ENCODE measurements around the gene TAOK2.

Gene TAOK2

GRCh38 chr16:29963021-29963743 is 10.5 kb upstream of the TAOK2 start:
- no peak for DNase-seq

DNA sequence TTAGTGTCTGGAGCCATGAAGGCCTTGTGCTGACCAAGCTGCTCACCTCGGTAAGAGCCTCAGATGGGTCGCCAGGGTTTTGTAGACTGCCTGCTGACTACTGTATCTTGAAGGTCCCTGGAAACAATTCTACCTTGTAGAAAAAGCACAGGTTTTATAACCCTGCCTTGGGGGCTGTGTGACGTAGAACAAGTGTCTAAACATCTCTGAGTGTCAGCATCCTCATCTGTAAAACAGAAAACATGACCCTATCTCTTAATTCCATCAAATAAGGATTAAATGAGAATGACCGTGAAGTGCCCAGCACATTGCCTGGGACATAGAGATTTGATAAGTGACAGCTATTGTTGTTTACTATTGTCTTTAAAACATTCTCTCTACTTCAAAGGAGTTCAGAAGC is 5.5 kb upstream of the TAOK2 start:
- no peak for DNase-seq

DNA sequence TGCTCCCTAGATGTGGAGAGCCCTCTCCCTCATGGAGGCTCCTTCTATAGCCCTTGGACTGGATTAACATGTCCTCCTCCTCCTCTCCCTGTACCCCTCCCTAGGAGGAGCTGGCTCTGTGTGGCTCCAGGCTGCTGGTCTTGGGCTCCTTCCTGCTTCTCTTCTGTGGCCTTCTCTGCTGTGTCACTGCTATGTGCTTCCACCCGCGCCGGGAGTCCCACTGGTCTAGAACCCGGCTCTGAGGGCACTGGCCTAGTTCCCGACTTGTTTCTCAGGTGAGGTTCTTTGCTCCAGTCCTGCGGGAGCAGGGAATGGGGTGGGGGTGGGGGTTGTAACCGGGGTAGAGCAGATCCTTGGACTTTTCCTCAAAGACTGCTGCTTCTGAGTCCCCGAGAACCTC is 2.4 kb upstream of the TAOK2 start:
- no peak for DNase-seq

DNA sequence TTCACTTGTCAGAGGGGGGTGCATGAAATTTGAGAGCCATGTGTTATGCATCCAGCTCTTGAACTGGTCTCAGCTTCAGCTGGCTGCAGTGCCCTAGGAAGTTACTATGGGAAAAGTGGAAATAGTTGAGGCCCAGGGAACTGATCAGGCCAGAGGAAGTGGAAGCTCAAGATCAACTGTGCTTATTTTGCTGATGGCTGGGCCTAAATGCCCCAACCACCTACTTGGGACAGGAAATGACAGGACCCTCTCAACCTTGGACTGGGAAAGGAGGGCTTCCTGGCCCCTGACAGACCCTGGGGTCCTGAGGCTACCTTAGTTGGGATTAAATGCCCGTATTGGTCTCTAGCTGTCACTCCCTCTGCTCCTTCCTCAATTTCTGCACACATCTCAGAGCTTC is 1.2 kb upstream of the TAOK2 start:
- no peak for DNase-seq

DNA sequence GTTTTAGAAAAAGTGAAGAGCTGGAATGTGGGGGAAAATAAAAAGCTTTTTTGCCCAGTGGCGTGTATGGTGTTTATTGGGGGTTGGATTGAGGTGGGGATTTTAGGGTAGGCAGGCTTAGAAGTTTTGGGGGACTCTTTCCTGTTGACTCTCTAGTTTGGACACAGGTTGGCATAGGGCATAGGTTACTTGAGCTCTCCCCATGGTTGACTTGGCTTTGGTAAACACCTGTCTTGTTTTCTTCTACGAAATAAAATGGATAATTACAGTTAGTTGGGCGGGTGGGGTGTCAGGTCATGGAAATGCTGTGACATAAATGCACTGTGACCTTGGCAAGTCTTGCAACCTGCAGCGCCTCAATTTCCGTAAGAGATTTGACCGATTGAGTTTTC is 680 bp upstream of the TAOK2 start:
- DNase-seq: no peak

DNA sequence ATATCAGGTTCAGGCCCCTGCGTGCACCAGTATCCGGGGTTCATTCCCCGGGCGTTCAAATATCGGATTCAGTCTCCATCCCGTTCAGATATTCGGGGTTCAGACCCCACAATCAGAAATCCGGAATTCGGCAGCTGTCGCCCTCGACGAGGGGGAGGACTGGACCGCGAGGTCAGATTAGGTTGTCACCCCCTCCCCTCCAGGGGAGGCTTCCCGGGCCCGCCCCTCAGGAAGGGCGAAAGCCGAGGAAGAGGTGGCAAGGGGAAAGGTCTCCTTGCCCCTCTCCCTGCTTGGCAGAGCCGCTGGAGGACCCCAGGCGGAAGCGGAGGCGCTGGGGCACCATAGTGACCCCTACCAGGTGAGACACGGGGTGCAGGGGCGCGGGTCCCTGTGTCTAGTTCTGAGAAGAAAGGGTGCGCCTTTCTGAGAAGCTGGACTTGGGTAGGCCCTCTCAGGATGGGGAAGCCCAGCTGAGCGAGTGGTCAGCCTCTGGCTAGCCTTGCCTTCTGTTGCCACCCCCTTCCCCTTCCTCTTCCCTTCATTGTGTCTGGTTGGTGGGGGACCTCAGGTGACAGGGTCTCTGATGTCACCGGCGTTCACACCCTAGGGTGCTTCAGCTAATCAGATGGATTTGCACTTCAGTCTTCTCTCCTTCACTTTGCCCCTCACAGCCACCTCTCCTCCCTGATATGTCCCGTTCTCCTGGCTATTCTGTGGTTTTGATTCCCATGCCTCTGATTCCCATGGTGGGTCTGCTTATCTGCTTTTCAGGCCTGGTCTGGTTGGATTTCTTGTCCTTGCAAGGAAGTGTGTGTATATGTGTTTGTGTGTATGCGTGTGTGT is 844 bp downstream of the TAOK2 start:
- DNase-seq: no peak

GRCh38 chr16:29975134-29975538 is 1.5 kb downstream of the TAOK2 start:
- DNase-seq: no peak

GRCh38 chr16:29975811-29976511 is 2.3 kb downstream of the TAOK2 start:
- DNase-seq: no peak

GRCh38 chr16:29977063-29977825 is 3.6 kb downstream of the TAOK2 start:
- DNase-seq: no peak

GRCh38 chr16:29978081-29978480 is 4.4 kb downstream of the TAOK2 start:
- DNase-seq: no peak

DNA sequence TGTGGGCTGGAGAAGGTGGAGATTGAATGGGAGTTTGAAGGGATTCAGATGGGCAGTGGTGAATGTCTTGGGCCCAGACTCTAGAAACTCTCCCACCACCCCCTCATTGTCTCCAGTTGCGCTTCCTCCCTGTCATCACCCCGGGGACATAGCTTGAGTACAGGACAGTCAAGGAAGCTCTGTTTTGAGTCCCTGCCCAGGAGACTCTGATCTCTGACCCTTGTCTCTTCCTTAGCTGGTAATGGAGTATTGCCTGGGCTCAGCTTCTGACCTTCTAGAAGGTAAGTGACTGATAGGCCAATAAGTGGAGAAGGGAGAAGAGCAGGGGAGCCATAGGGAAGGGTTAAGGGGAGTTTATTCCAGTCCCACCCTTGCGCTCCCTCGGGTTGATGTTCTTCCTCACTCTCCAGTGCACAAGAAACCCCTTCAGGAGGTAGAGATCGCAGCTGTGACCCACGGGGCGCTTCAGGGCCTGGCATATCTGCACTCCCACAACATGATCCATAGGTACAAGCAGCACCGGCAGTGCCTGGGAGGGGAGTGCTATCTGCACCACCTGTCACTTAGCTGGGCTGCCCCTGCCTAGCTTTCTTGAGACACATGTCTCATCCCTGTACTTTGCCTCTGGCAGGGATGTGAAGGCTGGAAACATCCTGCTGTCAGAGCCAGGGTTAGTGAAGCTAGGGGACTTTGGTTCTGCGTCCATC is 5.0 kb downstream of the TAOK2 start:
- no peak for DNase-seq

DNA sequence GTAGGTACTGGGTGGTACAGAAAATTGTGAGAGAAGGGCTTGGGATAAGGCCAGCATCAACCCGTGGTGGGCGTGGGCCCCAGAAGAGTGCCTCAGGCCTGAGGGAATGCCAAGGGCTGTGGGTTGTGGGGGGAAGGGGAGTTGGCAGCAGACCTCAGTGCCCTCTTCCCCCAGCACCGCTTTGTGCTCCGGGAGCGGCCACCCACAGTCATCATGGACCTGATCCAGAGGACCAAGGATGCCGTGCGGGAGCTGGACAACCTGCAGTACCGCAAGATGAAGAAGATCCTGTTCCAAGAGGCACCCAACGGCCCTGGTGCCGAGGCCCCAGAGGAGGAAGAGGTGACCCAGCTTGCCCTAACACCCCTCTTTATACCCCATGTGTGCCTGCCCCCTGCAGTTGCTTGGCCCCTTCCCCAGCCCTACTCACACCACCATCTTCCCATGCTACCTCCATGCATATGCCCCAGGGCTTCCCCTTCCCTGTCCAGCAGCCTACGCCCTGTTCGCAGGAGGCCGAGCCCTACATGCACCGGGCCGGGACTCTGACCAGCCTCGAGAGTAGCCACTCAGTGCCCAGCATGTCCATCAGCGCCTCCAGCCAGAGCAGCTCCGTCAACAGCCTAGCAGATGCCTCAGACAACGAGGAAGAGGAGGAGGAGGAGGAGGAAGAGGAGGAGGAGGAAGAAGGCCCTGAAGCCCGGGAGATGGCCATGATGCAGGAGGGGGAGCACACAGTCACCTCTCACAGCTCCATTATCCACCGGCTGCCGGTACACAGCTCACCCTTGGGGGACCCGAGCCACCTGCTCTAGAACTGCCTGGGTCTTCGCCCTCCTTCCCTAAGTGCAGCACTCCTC is 9.1 kb downstream of the TAOK2 start:
- DNase-seq: no peak

DNA sequence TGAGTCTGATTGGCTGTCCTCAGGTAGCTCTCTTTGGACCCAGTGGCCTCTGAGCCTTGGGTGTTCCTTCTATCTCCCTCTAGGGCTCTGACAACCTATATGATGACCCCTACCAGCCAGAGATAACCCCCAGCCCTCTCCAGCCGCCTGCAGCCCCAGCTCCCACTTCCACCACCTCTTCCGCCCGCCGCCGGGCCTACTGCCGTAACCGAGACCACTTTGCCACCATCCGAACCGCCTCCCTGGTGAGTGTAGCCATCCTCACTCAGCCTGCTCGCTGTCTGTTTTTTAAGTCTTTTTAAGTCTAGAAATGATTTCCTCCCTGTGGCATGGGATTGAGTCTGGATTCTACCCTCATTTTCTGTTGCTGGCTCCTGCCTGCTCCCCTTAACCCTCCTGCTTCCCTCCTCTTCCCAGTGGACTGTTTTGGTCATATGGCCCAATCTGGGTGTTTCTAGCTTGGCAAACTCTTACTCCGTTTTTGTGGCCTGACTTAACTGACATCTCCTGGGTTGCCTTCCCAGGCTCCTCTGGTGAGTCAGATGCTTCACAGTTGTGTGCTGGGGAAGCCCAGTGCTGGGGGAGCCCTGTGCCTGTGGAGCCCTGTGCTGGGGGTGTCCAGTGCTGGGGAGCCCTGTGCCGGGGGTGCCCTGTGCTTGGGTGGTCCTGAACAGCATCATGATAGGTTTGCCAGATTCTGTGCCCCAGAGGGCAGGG is 9.9 kb downstream of the TAOK2 start:
- no peak for DNase-seq

GRCh38 chr16:29984137-29984763 is 10.6 kb downstream of the TAOK2 start:
- no peak for DNase-seq

DNA sequence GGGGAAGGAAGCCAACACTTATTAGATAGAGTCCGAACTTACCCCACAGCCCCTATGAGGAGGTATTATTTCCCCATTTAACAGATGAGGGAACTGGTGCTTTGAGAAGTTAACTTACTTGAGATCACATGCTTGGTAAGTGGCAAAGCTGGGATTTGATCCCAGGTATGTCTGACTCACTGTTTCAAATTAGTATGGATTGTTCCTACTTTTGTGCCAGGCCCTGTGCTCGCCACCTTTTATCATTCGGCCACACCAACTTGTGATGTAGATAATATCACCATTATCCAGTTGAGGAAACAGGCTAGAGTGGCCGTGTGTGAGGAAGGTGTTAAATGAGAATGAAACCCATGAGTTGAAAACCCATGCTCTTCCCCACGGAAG is 11.1 kb downstream of the TAOK2 start:
- no peak for DNase-seq

GRCh38 chr16:29985271-29985811 is 11.7 kb downstream of the TAOK2 start:
- DNase-seq: no peak

GRCh38 chr16:29986231-29986630 is 12.6 kb downstream of the TAOK2 start:
- DNase-seq: no peak

GRCh38 chr16:29986931-29987330 is 13.3 kb downstream of the TAOK2 start:
- DNase-seq: no peak

- DNase-seq: no peak
Observed at GRCh38 chr16:29987371-29988085, 13.9 kb downstream of the TAOK2 start.

All from bone marrow (tissue), 2 donors.